Measurements from ENCODE around the gene FBXO31.

DNA sequence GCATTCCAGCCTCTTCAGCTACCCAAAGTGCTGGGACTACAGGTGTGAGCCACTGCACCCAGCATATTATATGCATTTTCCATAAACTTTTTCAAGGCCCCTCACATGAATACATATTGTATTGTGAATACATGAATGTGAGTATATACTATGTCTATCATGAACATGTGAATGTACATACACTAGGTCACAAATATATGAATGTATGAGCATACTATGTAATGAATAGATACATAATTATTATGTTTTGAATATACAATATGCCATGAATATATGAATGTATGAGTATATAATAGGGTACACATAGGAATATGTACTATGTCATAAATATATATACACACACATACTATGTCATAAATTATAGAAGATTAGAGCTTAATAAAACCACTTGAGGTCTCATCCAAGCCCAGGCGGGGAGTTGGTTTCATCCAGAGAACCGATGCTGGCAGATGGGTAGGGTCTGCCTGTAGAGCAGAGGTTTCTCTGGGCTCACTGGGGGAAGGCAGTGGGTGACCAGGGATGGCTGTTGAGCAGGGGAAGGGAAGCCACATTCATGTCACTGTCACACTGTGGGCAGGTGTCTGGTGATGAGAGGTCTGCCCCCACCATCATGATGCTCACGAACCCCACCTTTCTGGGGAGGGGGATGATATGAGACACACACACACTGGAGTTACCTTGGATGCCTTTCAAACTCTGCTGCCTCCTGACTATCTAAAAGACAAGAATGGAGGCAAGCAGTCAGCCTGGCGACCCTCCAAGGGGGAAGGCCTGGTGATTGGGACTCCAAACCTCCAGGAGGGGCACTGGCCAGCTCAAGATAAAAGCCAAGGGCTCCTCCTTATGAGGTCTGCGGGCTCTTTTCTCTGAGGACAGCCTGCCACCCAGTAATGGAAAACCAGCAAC, 73.7 kb downstream of the FBXO31 start:
- TF ChIP-seq YY1 (IDR thresholded peaks at IDR 0.05; ENCODE audit: insufficient read depth, insufficient read length) = no peak
- no peak for TF ChIP-seq SUZ12 (IDR thresholded peaks at IDR 0.05; ENCODE audit: extremely low read depth, insufficient read depth, insufficient read length)
- TF ChIP-seq ZNF274 (IDR thresholded peaks at IDR 0.05; ENCODE audit: low read depth, low read length) = no peak
